HT1080 (cell line): ENCODE data around the gene RNF13. TPM values are rescaled to one million over a fixed set of nuclear protein-coding genes. Genes with fewer than 3 reads are reported as not detected.
"Not testable (repeated sequence)": the region's sequence is repeated elsewhere in the genome, so short reads cannot be mapped to it uniquely, and the experiment has no call there.

Experiments used
- DNase-seq: peaks from one replicate; pipeline ENCODE4 v3.0.0-alpha.2; 2015; ENCODE audit warnings: low read depth
- total RNA-seq: library from RNA; depleted of rRNA; stranded (reverse); fragments of >200 nt; shearing (Covaris generic); gene quantifications from 2 replicates; pipeline ENCODE4 v1.2.3, GENCODE V29; 2014

Gene RNF13
- total RNA-seq, 1 experiment from 2014 or later = 47.5 TPM

- no peak for DNase-seq
These were observed 141.8 kb downstream of the RNF13 start for GRCh38 chr3:149954812-149955211.

- DNase-seq = peak; percentile 36
These were observed 142.4 kb downstream of the RNF13 start for GRCh38 chr3:149955449-149955848.

GRCh38 chr3:149957361-149958125 lies 144.5 kb downstream of the RNF13 start:
- no peak for DNase-seq

- DNase-seq = no peak
These were observed 145.3 kb downstream of the RNF13 start for GRCh38 chr3:149958171-149958796.

GRCh38 chr3:149959443-149959842 lies 146.4 kb downstream of the RNF13 start:
- DNase-seq = no peak

GRCh38 chr3:149963485-149963884 lies 150.5 kb downstream of the RNF13 start:
- no peak for DNase-seq

- DNase-seq = no peak
These were observed 151.3 kb downstream of the RNF13 start for GRCh38 chr3:149964291-149964690.

- DNase-seq = no peak
These were observed 152.3 kb downstream of the RNF13 start for GRCh38 chr3:149965278-149965677.

- DNase-seq = peak; percentile 72
These were observed 154.2 kb downstream of the RNF13 start for GRCh38 chr3:149967086-149967685.

- DNase-seq = peak; percentile 72
These were observed 155.2 kb downstream of the RNF13 start for GRCh38 chr3:149968216-149968615.

GRCh38 chr3:149969110-149969939 lies 156.3 kb downstream of the RNF13 start:
- peak; percentile 88 for DNase-seq

- DNase-seq = peak; percentile 72
These were observed 157.1 kb downstream of the RNF13 start for GRCh38 chr3:149969940-149970715.

GRCh38 chr3:149970716-149971402 lies 157.8 kb downstream of the RNF13 start, which contains the start of gene PFN2:
Gene PFN2 (minus strand): TSS chr3:149970895. CDS start chr3:149970856, 39 bp downstream.
- no peak for DNase-seq

GRCh38 chr3:149971403-149972075 lies 158.5 kb downstream of the RNF13 start:
- DNase-seq = peak; percentile 83

GRCh38 chr3:149975919-149976318 lies 162.9 kb downstream of the RNF13 start:
- peak; percentile 13 for DNase-seq

GRCh38 chr3:149977386-149977785 lies 164.4 kb downstream of the RNF13 start:
- DNase-seq = no peak

- DNase-seq = not testable (repeated sequence)
These were observed 169.0 kb downstream of the RNF13 start for GRCh38 chr3:149981979-149982378.

- DNase-seq = not testable (repeated sequence)
These were observed 170.0 kb downstream of the RNF13 start for GRCh38 chr3:149983053-149983452.

- DNase-seq = no peak
These were observed 170.6 kb downstream of the RNF13 start for GRCh38 chr3:149983628-149984027.
